Mesendoderm (in vitro differentiated cells): ENCODE measurements around the gene TNS3.

ENCODE experiments used
- DNase-seq: peaks from one replicate; pipeline ENCODE4 v3.0.0; 2013
- H2AK5ac ChIP-seq: 2 replicates; pipeline ENCODE4 v1.6.1; 2013; ENCODE audit warnings: low read length, inconsistent platforms
- H2BK120ac ChIP-seq: 2 replicates; pipeline ENCODE4 v1.6.1; 2013; ENCODE audit warnings: low read depth, mild to moderate bottlenecking, low read length, moderate library complexity, mixed read lengths
- H2BK15ac ChIP-seq: replicated peaks from 2 replicates; pipeline ENCODE4 v1.6.1; 2013; ENCODE audit warnings: low read depth, mild to moderate bottlenecking, moderate library complexity
- H2BK5ac ChIP-seq: 2 replicates; pipeline ENCODE4 v1.6.1; 2013; ENCODE audit warnings: low read length, inconsistent platforms
- H3K18ac ChIP-seq: 2 replicates; pipeline ENCODE4 v1.6.1; 2013; ENCODE audit warnings: mild to moderate bottlenecking, low read length, mixed read lengths
- H3K23ac ChIP-seq: one replicate; pipeline ENCODE4 v1.6.1; 2013; ENCODE audit warnings: low read length
- H3K27ac ChIP-seq: 2 replicates; pipeline ENCODE4 v1.5.1; 2013; ENCODE audit warnings: low read depth, mild to moderate bottlenecking, inconsistent platforms, low read length, moderate library complexity
- H3K27me3 ChIP-seq: 2 replicates; pipeline ENCODE4 v1.6.1; 2013; ENCODE audit warnings: low read length, control low read depth, mild to moderate bottlenecking, inconsistent platforms; ENCODE audit not compliant: insufficient read depth, poor library complexity
- H3K36me3 ChIP-seq: 2 replicates; pipeline ENCODE4 v1.6.1; 2013; ENCODE audit warnings: low read length, inconsistent platforms; ENCODE audit not compliant: control insufficient read depth, insufficient read depth
- H3K4ac ChIP-seq: one replicate; pipeline ENCODE4 v1.6.1; 2013; ENCODE audit warnings: low read depth, mild to moderate bottlenecking, low read length, moderate library complexity
- H3K4me1 ChIP-seq: 2 replicates; pipeline ENCODE4 v1.6.1; 2013; ENCODE audit warnings: low read depth, low read length, inconsistent platforms; ENCODE audit not compliant: control insufficient read depth
- H3K4me2 ChIP-seq: 2 replicates; pipeline ENCODE4 v1.6.1; 2013; ENCODE audit warnings: low read length
- H3K4me3 ChIP-seq: 2 replicates; pipeline ENCODE4 v1.5.1; 2013; ENCODE audit warnings: mild to moderate bottlenecking, low read length
- H3K56ac ChIP-seq: one replicate; pipeline ENCODE4 v1.6.1; 2013; ENCODE audit warnings: low read length
- H3K79me1 ChIP-seq: 2 replicates; pipeline ENCODE4 v1.6.1; 2013; ENCODE audit warnings: low read length, inconsistent platforms
- H3K79me2 ChIP-seq: 2 replicates; pipeline ENCODE4 v1.6.1; 2013; ENCODE audit warnings: mild to moderate bottlenecking, low read length; ENCODE audit not compliant: control insufficient read depth, insufficient read depth
- H3K9ac ChIP-seq: 2 replicates; pipeline ENCODE4 v1.6.1; 2013; ENCODE audit warnings: low read length, inconsistent platforms
- H4K5ac ChIP-seq: one replicate; pipeline ENCODE4 v1.6.1; 2013; ENCODE audit warnings: low read length
- H4K8ac ChIP-seq: one replicate; pipeline ENCODE4 v1.6.1; 2013; ENCODE audit warnings: low read depth, mild to moderate bottlenecking, control low read depth, low read length, moderate library complexity
- WGBS: extraction: QIAGEN DNeasy Blood & Tissue Kit; methylation state at CpG from one replicate; pipeline ENCODE4 v1.1.7; 2013; ENCODE audit warnings: low lambda C conversion rate, missing lambda C conversion rate; ENCODE audit not compliant: insufficient coverage; ENCODE audit errors: extremely low coverage; 5-methylcytosine and 5-hydroxymethylcytosine counted together

TNS3 gene

DNA sequence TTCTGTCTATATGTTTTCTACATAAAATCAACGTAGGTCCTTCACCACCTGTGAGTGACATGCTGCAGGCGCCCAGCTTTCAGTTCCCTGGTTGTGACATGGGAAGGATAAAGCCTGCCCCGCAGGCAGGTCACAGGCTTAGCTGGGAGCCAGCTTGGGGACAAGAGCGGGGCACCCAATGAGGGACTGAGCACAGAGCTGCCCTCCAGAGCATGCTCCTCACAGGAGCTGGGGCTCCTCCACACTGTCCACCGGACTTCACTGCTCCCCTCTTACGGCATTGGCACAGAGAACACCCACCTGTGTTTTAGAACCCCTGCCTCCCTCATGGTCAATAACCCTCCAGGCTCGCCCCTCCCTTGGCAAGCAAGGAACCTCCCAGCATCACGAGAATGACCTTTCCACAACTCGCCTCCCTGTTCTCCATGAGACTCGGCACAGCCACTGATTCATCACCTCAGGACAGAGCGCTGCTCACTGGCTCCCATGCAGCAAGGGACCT lies 187.1 kb downstream of the TNS3 start:
- no peak overlapping the region for H2BK5ac ChIP-seq
- no peak overlapping the region for H4K8ac ChIP-seq
- no peak overlapping the region for H3K4ac ChIP-seq
- no peak overlapping the region for H3K4me3 ChIP-seq
- no peak overlapping the region for H3K4me2 ChIP-seq
- no peak overlapping the region for H2AK5ac ChIP-seq
- no peak overlapping the region for H3K18ac ChIP-seq
- no peak for DNase-seq
- no peak overlapping the region for H2BK120ac ChIP-seq
- H4K5ac ChIP-seq = no peak overlapping the region
- H3K36me3 ChIP-seq = no peaks in the 10 kb centered on the region
- H3K79me1 ChIP-seq = no peaks in the 10 kb centered on the region
- H3K79me2 ChIP-seq = no peaks in the 10 kb centered on the region
- H3K27ac ChIP-seq = no peak overlapping the region
- H3K4me1 ChIP-seq = no peaks in the 10 kb centered on the region
- no peak overlapping the region for H3K56ac ChIP-seq
- no peaks in the 10 kb centered on the region for H3K27me3 ChIP-seq
- no peak overlapping the region for H3K23ac ChIP-seq
- WGBS = no CpG with 5 or more reads among the region's 11 CpGs
- no peak overlapping the region for H3K9ac ChIP-seq
- H2BK15ac ChIP-seq = no peak overlapping the region

DNA sequence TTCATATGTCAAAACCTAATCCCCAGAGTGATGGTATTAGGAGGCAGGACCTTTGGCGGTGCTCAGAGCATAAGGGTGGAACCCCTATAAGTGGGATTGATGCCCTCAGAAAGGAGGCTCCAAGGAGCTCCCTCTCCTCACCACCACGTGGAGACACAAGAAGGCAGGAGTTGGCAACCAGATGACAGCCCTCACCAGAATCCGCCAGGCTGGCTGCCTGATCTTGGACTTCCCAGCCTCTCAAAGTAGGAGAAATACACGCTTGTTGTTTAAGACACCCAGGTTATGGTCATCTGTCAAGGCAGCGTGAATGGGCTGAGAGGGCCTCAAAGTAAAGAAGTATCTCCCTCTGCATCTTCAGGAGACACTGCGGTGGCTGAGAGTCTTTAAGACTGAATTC lies 187.7 kb downstream of the TNS3 start:
- Histone ChIP-seq H3K56ac (no peak overlapping the region), H3K4me3 (no peak overlapping the region), H4K8ac (no peak overlapping the region), H2BK15ac (no peak overlapping the region), H3K27ac (no peak overlapping the region), H3K18ac (no peak overlapping the region), H3K79me2 (no peaks in the 10 kb centered on the region), H3K4ac (no peak overlapping the region), H3K79me1 (no peaks in the 10 kb centered on the region), H3K4me2 (no peak overlapping the region), H2BK5ac (no peak overlapping the region), H3K4me1 (no peaks in the 10 kb centered on the region), H4K5ac (no peak overlapping the region), H2AK5ac (no peak overlapping the region), H3K36me3 (no peaks in the 10 kb centered on the region), H3K23ac (no peak overlapping the region), H3K9ac (no peak overlapping the region), H3K27me3 (no peaks in the 10 kb centered on the region), H2BK120ac (no peak overlapping the region)
- no CpG with 5 or more reads among the region's 6 CpGs for WGBS
- no peak for DNase-seq

DNA sequence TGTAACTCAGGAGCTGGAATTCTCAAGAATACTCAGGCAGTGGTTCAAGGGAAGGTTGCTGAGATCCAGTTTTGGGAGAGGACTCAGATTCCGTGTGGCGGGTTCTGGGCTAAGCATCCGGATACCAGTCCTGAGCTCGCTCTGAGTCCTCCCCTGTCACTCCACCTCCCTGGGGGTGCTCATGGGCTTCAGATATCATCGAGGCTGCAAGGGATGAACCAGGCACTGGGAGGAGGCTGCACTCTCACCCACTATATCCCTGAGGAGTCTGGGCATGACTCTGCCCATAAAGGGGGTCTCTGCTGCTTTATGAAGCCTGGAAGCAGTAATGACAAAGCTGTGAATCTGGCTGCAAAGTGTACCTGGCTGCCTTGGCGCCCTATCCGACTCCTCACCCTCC lies 188.5 kb downstream of the TNS3 start:
- WGBS = no CpG with 5 or more reads among the region's 7 CpGs
- Histone ChIP-seq H3K9ac (no peak overlapping the region), H3K79me2 (no peaks in the 10 kb centered on the region), H3K4ac (no peak overlapping the region), H3K79me1 (no peaks in the 10 kb centered on the region), H3K27me3 (no peaks in the 10 kb centered on the region), H2AK5ac (no peak overlapping the region), H4K8ac (no peak overlapping the region), H3K27ac (no peak overlapping the region), H3K4me1 (no peaks in the 10 kb centered on the region), H2BK15ac (no peak overlapping the region), H3K4me2 (no peak overlapping the region), H3K4me3 (no peak overlapping the region), H3K36me3 (no peaks in the 10 kb centered on the region), H2BK120ac (no peak overlapping the region), H3K56ac (no peak overlapping the region), H3K23ac (no peak overlapping the region), H3K18ac (no peak overlapping the region), H4K5ac (no peak overlapping the region), H2BK5ac (no peak overlapping the region)
- no peak for DNase-seq

DNA sequence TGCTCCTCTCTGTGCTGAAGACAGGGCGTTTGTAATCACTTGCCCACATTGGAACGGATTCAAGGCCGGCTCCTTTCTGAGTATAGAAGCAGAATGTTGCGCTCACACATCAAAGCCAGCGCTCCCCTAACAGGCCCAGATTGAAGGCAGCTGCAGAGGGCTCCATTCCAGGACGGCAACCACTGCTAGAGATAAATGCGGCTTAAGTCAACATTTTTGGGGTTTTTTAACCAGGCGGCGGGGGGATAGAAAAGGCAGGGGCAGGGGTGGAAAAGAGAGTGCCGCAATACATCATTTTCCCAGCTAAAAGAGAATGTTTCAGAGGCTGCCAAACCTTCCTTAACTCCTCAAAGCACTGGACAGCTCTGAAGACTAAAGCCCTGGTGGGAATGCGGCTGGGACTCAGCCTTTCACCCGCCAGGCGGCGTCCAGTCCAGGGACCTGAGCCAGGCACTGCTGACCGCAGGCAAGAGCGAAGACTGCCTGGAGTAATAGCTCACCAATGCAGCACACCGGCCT lies 189.6 kb downstream of the TNS3 start:
- H3K4ac ChIP-seq = no peak overlapping the region
- H3K79me2 ChIP-seq = no peaks in the 10 kb centered on the region
- H3K4me2 ChIP-seq = no peak overlapping the region
- no peak overlapping the region for H2BK5ac ChIP-seq
- H3K36me3 ChIP-seq = no peaks in the 10 kb centered on the region
- DNase-seq = no peak
- no peak overlapping the region for H3K4me3 ChIP-seq
- H3K23ac ChIP-seq = no peak overlapping the region
- H2BK120ac ChIP-seq = no peak overlapping the region
- no peak overlapping the region for H2BK15ac ChIP-seq
- no peak overlapping the region for H3K9ac ChIP-seq
- H3K18ac ChIP-seq = no peak overlapping the region
- H3K56ac ChIP-seq = no peak overlapping the region
- H4K8ac ChIP-seq = no peak overlapping the region
- no peak overlapping the region for H4K5ac ChIP-seq
- H3K27ac ChIP-seq = no peak overlapping the region
- H2AK5ac ChIP-seq = no peak overlapping the region
- no CpG with 5 or more reads among the region's 17 CpGs for WGBS
- H3K4me1 ChIP-seq = no peaks in the 10 kb centered on the region
- H3K27me3 ChIP-seq = no peaks in the 10 kb centered on the region
- no peaks in the 10 kb centered on the region for H3K79me1 ChIP-seq

DNA sequence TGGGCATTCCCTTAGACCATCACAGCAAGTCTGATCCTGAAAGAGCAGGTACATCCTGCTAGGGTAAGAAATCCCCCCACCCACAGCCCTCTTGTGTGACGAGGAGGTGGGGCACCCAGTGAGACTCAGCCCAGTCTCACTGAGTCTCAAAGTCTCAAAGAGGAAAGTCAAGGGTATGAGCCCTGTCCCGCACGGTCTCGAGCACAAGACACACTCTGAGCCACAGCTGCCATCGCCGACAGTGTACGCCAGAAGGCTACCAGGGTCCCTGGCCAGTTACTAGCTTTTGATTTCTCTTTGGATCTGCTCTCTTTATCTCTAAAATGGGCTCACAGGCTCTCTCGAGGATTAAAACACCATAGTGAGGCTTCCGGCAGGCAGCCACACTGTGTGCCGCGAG lies 190.2 kb downstream of the TNS3 start:
- Histone ChIP-seq H3K4me2 (no peak overlapping the region), H4K5ac (no peak overlapping the region), H2BK120ac (no peak overlapping the region), H3K27ac (no peak overlapping the region), H3K9ac (no peak overlapping the region), H3K4me3 (no peak overlapping the region), H3K79me2 (no peaks in the 10 kb centered on the region), H4K8ac (no peak overlapping the region), H2BK5ac (no peak overlapping the region), H3K4ac (no peak overlapping the region), H3K36me3 (no peaks in the 10 kb centered on the region), H3K23ac (peak overlapping the region; percentile 15), H3K56ac (no peak overlapping the region), H2AK5ac (no peak overlapping the region), H2BK15ac (no peak overlapping the region), H3K27me3 (no peaks in the 10 kb centered on the region), H3K79me1 (no peaks in the 10 kb centered on the region), H3K18ac (no peak overlapping the region), H3K4me1 (no peaks in the 10 kb centered on the region)
- DNase-seq = no peak
- no CpG with 5 or more reads among the region's 11 CpGs for WGBS

DNA sequence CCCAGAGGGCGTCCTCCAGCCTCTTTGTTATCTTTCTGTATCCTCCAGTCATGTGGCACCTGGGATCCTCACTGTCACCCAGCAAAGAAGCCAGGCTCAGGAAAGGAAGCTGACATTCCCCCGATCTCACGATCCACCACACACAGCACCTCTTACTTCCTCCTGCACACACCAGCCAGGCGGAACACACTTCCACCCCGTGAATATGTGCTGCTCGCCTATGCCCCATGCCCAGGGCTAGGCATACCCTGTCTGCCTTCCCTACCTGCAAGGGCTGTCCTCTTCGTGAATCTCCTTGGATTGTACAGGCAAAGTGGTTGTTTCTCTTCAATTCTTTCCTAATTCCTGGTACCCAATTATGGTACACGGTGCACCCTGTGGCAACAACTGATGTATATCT lies 191.0 kb downstream of the TNS3 start:
- Histone ChIP-seq H2BK5ac (no peak overlapping the region), H2BK120ac (no peak overlapping the region), H3K79me2 (no peaks in the 10 kb centered on the region), H4K8ac (no peak overlapping the region), H3K36me3 (no peaks in the 10 kb centered on the region), H3K56ac (no peak overlapping the region), H2BK15ac (no peak overlapping the region), H2AK5ac (no peak overlapping the region), H3K4ac (no peak overlapping the region), H3K4me2 (no peak overlapping the region), H3K27ac (no peak overlapping the region), H3K23ac (no peak overlapping the region), H3K18ac (no peak overlapping the region), H3K4me1 (no peaks in the 10 kb centered on the region), H3K27me3 (no peaks in the 10 kb centered on the region), H4K5ac (no peak overlapping the region), H3K9ac (no peak overlapping the region), H3K4me3 (no peak overlapping the region), H3K79me1 (no peaks in the 10 kb centered on the region)
- WGBS = no CpG with 5 or more reads among the region's 8 CpGs
- no peak for DNase-seq
